Natural killer cell (primary cell): Measurements from ENCODE around the gene TTC27. TPM values are rescaled to one million over a fixed set of nuclear protein-coding genes. Genes with fewer than 3 reads are reported as not detected.

ENCODE experiments used
- ATAC-seq, 3 donors: fragments of 150-1000 bp in 2 of 3; fragments of 200-7000 bp in 1 of 3; cut with Tn5 transposase; 1 replicate in 1 of 3; 2 replicates in 2 of 3; pipeline ENCODE4 v1.10.0; 2021; ENCODE audit warnings: mild to moderate bottlenecking in 2 of 3, moderate library complexity in 2 of 3
- DNase-seq, 2 donors: peaks; one replicate each; pipeline versions ENCODE4 v3.0.0 to v3.0.0-alpha.2; 2013 to 2021; ENCODE audit warnings: mixed read lengths in 1 of 2
- H3K27ac ChIP-seq: one replicate; pipeline ENCODE4 v1.5.1; 2013; ENCODE audit warnings: mild to moderate bottlenecking, low read length
- H3K27me3 ChIP-seq: one replicate; pipeline ENCODE4 v1.6.1; 2013; ENCODE audit warnings: low read length; ENCODE audit not compliant: control insufficient read depth, insufficient read depth
- H3K36me3 ChIP-seq: one replicate; pipeline ENCODE4 v1.6.1; 2013; ENCODE audit warnings: low read length; ENCODE audit not compliant: control insufficient read depth, insufficient read depth
- H3K4me1 ChIP-seq: one replicate; pipeline ENCODE4 v1.6.1; 2013; ENCODE audit warnings: low read length; ENCODE audit not compliant: control insufficient read depth, insufficient read depth
- H3K4me3 ChIP-seq: one replicate; pipeline ENCODE4 v1.5.1; 2013; ENCODE audit warnings: low read length
- H3K9me3 ChIP-seq: one replicate; pipeline ENCODE4 v1.6.1; 2013; ENCODE audit warnings: low read length; ENCODE audit not compliant: control insufficient read depth, insufficient read depth
- H3K27ac Mint-ChIP-seq, 2 donors: one replicate each; pipeline ENCODE4 v1.8.0; 2022; ENCODE audit warnings: mild to moderate bottlenecking in 2 of 2, mixed read lengths in 2 of 2, moderate library complexity in 1 of 2
- H3K27me3 Mint-ChIP-seq, 2 donors: one replicate each; pipeline ENCODE4 v1.8.0; 2022; ENCODE audit warnings: low read depth in 2 of 2, mixed read lengths in 2 of 2
- H3K36me3 Mint-ChIP-seq: one replicate; pipeline ENCODE4 v1.8.0; 2022; ENCODE audit warnings: mixed read lengths
- H3K4me1 Mint-ChIP-seq, 2 donors: one replicate each; pipeline ENCODE4 v1.8.0; 2022; ENCODE audit warnings: mixed read lengths in 2 of 2
- H3K4me3 Mint-ChIP-seq: one replicate; pipeline ENCODE4 v1.8.0; 2022; ENCODE audit warnings: mild to moderate bottlenecking, moderate library complexity, mixed read lengths
- H3K9me3 Mint-ChIP-seq, 2 donors: one replicate each; pipeline ENCODE4 v1.8.0; 2022; ENCODE audit warnings: mixed read lengths in 2 of 2
- CTCF ChIP-seq: fragments of 200-600 bp; IDR thresholded peaks from one replicate; pipeline ENCODE4 v1.8.0; 2022; ENCODE audit warnings: antibody characterized with exemption
- WGBS: methylation state at CpG from one replicate; pipeline ENCODE4 v1.1.7; 2013; ENCODE audit warnings: missing lambda C conversion rate; ENCODE audit not compliant: insufficient coverage; 5-methylcytosine and 5-hydroxymethylcytosine counted together
- intact Hi-C: fragments of 100-400 bp; cut with micrococcal nuclease; formaldehyde crosslinking; loops from one replicate; pipeline ENCODE4 v1.14.2; 2022
- total RNA-seq, 4 donors: library from RNA; stranded (reverse); fragments of 120-200 nt in 1 of 4; gene quantifications; one replicate each; pipeline versions ENCODE4 v1.2.3 to v1.2.4, GENCODE V29; 2013 to 2022

TTC27 gene
- total RNA-seq, 3 donors from 2014 or later (not counting 1 experiment from before 2014, with no cell fraction given): 13.7 to 14.6 (median 14.1) TPM

- Histone ChIP-seq H3K4me1 (no peaks in the 10 kb centered on the region), H3K27ac (no peak overlapping the region), H3K4me3 (no peak overlapping the region), H3K36me3 (no peaks in the 10 kb centered on the region), H3K9me3 (no peaks in the 10 kb centered on the region), H3K27me3 (no peaks in the 10 kb centered on the region)
- ATAC-seq (no peak), DNase-seq (no peak)
- H3K9me3 Mint-ChIP-seq: no peaks in the 10 kb centered on the region
- peaks cover 4 to 8% of the 10 kb centered on the region in 2 donors for H3K4me1 Mint-ChIP-seq
- H3K27me3 Mint-ChIP-seq: no peaks in the 10 kb centered on the region
- no peak overlapping the region for H3K4me3 Mint-ChIP-seq
- intact Hi-C loops: no loop called here
- no peaks in the 10 kb centered on the region for H3K36me3 Mint-ChIP-seq
- no peak for TF ChIP-seq CTCF
- no peak overlapping the region for H3K27ac Mint-ChIP-seq
- WGBS: 79% methylated on average over 5 of the region's 5 CpGs
These were observed 145.6 kb downstream of the TTC27 start for GRCh38 chr2:32773448-32773808.

- Histone ChIP-seq H3K27ac (no peak overlapping the region), H3K4me1 (no peaks in the 10 kb centered on the region), H3K36me3 (peaks cover 4% of the 10 kb centered on the region), H3K9me3 (peaks cover 2% of the 10 kb centered on the region), H3K27me3 (no peaks in the 10 kb centered on the region), H3K4me3 (no peak overlapping the region)
- Mint-ChIP-seq H3K4me3 (no peak overlapping the region), H3K27me3 (no peaks in the 10 kb centered on the region), H3K27ac (peak overlapping the region in 1 of 2 donors; percentile 40), H3K36me3 (peaks cover 9% of the 10 kb centered on the region), H3K4me1 (peaks cover 4 to 8% of the 10 kb centered on the region in 2 donors), H3K9me3 (peaks cover 2 to 3% of the 10 kb centered on the region in 2 donors)
- intact Hi-C loops: no loop called here
- TF ChIP-seq CTCF: no peak
- no peak for ATAC-seq
- 92% methylated on average over 1 of the region's 1 CpG for WGBS
- no peak for DNase-seq
These were observed 148.1 kb downstream of the TTC27 start for GRCh38 chr2:32775954-32776353.

GRCh38 chr2:32777714-32778113 lies 149.9 kb downstream of the TTC27 start:
- Histone ChIP-seq H3K36me3 (peaks cover 4% of the 10 kb centered on the region), H3K27me3 (no peaks in the 10 kb centered on the region), H3K4me1 (no peaks in the 10 kb centered on the region), H3K27ac (no peak overlapping the region), H3K4me3 (no peak overlapping the region), H3K9me3 (peaks cover 3% of the 10 kb centered on the region)
- intact Hi-C loops: no loop called here
- Mint-ChIP-seq H3K9me3 (peaks cover 2 to 7% of the 10 kb centered on the region in 2 donors), H3K27me3 (no peaks in the 10 kb centered on the region), H3K27ac (no peak overlapping the region), H3K4me3 (no peak overlapping the region), H3K4me1 (no peaks in the 10 kb centered on the region), H3K36me3 (peaks cover 17% of the 10 kb centered on the region)
- DNase-seq (no peak), ATAC-seq (no peak)
- no peak for TF ChIP-seq CTCF
- WGBS: 99% methylated on average over 5 of the region's 6 CpGs

- DNase-seq: no peak
- H3K9me3 Mint-ChIP-seq: peaks cover 2 to 7% of the 10 kb centered on the region in 2 donors
- Histone ChIP-seq H3K9me3 (peaks cover 3% of the 10 kb centered on the region), H3K27me3 (no peaks in the 10 kb centered on the region), H3K36me3 (peaks cover 14% of the 10 kb centered on the region), H3K4me1 (no peaks in the 10 kb centered on the region), H3K4me3 (no peak overlapping the region), H3K27ac (no peak overlapping the region)
- ATAC-seq: no peak
- no peak overlapping the region for H3K27ac Mint-ChIP-seq
- H3K27me3 Mint-ChIP-seq: no peaks in the 10 kb centered on the region
- no peaks in the 10 kb centered on the region for H3K4me1 Mint-ChIP-seq
- H3K4me3 Mint-ChIP-seq: no peak overlapping the region
- 100% methylated on average over 1 of the region's 2 CpGs for WGBS
- TF ChIP-seq CTCF: no peak
- H3K36me3 Mint-ChIP-seq: peaks cover 24% of the 10 kb centered on the region
- intact Hi-C loops: no loop called here
These were observed 153.1 kb downstream of the TTC27 start for GRCh38 chr2:32780961-32781360.
